ENCODE results near the gene UBXN4. TPM values are rescaled to one million over a fixed set of nuclear protein-coding genes. Genes with fewer than 3 reads are reported as not detected.

Gene UBXN4
- total RNA-seq, 1 experiment from 2014 or later, result 69.7 TPM

Other genes with a start within 250 kb of the UBXN4 start
- 12.0 TPM for gene ZRANB3, start 210.6 kb upstream of the UBXN4 start, total RNA-seq (2021; ENCODE audit: unreplicated experiment)
- gene R3HDM1, start 210.4 kb upstream of the UBXN4 start, total RNA-seq (2021; ENCODE audit: unreplicated experiment), result 43.1 TPM
- gene LCT, start 95.3 kb downstream of the UBXN4 start, total RNA-seq (2021; ENCODE audit: unreplicated experiment), result 0.12 TPM
- gene MCM6, start 134.6 kb downstream of the UBXN4 start, total RNA-seq (2021; ENCODE audit: unreplicated experiment), result 84.8 TPM
- gene DARS1, start 243.8 kb downstream of the UBXN4 start, total RNA-seq (2021; ENCODE audit: unreplicated experiment), result 94.8 TPM